ENCODE results near the gene PRSS22.

Gene PRSS22

DNA sequence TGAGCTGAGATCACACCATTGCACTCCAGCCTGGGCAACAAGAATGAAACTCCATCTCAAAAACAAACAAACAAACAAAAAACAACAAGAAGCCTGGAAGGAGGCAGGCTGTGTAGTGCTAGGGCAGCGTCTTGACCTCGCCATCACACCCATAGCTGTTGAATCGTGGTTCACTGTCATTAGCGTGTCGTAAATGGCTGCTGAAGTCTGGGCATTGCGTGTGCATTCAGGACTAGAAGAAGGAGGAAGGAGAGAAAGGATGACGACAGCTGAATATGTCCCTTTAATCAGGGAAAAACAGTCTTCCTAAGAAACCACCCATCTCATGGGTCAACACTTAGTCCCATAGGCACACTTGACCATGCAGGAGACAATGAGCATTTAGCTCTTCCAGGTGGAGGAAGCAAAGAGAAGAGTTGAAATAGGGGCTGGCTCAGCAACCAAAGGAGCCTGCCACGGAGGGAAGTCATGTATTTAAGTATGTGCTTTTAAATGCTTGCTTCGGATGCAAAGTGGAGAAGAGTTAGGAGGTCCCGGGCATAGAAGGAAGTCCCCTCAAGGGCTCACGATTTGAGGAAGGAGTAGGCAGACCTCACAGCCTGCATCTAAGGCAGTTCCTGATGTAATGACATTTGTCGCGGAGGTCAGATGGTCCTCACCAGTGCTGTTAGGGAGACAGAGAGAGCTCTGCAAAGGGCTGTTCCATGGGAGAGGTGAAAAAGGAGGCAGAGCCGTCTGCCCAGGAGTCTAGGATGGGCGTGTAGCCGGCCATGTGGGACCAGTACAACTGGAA, 8.8 kb downstream of the PRSS22 start:
- no peak for DNase-seq

GRCh38 chr16:2846511-2847310, 11.3 kb downstream of the PRSS22 start:
- DNase-seq, result no peak

DNA sequence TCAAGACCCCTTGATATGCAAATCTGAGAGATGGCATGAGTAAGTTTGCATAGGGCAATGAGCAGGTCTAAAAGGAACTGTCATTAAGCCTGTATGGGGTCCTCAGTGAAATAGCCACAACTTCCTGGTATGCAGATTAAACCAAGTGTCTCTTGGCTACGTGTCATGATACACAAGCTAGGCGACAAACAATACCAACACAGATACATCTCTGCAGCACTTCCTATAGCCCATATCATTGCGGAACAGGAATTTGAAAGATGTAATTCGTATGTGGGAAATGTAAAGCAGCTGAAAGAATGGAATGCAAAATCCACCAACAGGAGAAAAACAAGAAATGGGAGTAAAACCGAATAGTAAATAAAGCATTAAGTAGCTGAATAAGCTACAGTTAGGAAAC, 12.9 kb downstream of the PRSS22 start:
- DNase-seq, result no peak

DNA sequence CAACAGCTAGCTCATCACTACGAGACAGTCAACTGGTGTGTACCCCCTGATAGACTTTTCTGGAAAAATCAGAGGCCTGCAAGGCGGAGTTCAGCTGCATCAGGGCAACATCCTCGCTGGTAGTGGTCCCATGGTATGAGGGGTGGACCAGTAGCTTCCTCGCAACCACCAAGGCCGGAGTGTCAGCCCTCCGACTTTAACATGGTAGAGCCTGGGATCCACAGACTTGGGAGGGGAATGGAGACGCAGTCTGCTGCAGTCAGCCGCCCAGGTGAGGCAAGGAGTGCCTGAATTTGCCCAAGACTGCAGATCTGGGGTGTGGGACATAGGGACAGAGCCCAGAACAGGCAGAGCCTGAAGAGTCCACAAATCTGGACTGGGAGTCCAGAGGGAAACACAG, 14.4 kb downstream of the PRSS22 start:
- no peak for DNase-seq

GRCh38 chr16:2842340-2843000, 15.5 kb downstream of the PRSS22 start:
- peak; percentile 66 for DNase-seq

DNA sequence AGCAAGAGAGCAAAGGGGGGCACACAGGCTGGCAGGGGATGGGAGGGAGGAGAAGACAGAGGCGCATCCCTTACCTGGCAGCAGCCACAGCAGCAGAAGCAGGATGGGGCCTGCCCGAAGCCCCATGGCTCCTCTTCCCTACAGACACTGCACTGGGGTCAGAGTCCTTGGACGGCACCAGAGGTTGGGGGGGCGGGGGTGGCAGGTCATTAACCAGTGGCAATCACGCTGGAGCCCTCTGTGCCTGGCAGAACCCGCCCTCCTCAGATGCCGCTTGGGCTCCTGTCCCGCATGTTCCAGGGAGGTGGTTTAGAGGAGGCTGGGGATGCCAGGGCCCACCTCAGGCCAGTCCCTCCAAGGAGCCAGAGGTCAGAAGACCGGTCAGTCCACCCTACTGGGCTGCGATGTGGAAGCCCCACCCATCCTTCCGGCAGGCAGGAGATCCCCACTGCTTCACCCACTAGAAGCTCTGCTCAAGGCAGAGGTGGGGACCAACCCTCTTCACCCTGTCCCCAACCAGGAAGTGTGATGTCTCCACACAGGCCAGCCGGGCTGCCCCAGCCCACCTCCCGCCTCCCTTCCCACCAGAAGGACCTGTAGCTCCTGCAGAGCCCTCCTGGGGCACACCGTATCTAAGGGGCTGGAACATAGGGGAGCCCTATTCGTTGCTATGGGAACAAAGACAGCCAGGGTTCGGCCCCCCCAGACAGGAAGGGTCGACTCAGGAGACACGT, 16.2 kb downstream of the PRSS22 start:
- DNase-seq, result no peak

DNA sequence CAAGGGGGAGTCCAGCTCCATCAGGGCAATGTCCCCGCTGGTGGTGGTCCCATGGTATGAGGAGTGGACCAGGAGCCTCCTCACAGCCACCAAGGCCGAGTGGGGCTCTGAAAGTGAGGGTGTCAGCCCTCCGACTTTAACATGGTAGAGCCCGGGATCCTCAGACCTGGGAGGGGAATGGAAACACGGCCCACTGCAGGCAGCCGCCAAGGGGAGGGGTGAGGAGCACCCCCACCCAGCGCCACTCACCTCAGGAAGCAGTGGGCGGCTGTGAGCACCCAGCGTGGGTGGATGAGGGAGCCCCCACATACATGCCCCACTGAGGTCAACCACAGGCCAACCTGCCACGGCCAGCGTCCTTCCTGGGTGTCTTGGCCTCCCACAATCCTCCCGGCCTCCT, 17.1 kb downstream of the PRSS22 start:
- no peak for DNase-seq

DNA sequence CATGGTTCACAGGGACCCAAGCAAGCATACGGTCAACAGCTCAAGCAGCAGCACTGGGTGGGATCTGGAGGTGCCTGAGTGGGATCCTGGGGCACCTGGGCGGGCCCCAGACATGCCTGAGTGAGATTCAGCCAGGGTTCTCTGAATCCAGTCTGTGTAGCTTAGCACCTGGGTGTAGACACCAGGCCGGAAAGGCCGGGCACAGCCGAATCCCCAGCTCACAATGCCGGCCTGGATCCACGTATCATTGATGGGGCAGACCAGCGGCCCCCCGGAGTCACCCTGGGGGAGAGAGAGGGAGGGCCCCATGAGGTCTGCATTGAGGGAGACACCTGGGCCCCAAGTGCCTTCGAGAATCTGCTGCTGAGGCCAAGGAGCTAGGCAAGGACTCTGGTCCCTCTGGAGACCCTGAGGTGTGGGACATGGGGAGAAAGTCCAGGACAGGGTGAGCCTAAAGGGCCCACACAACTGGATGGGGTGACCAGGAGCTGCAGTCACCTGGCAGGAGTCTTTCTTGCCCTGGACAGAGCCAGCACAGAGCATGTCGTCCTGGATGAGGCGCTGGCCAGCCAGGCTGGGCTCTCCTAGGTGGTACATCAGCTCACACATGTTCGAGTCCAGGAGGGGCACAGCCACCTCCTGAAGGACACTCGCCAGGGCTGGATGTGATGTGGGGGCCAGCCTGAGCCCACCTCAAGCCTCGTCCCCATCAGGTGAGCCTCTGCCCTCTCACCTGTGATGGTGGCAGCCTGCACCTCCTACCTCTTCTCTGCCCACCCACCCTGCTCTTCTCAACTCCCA, 18.1 kb downstream of the PRSS22 start:
- DNase-seq, result no peak

- peak; percentile 72 for DNase-seq
Observed at GRCh38 chr16:2838928-2839327, 19.0 kb downstream of the PRSS22 start.

GRCh38 chr16:2836646-2837508, 21.1 kb downstream of the PRSS22 start:
- DNase-seq, result no peak

GRCh38 chr16:2835638-2836493, 22.1 kb downstream of the PRSS22 start:
- DNase-seq, result no peak

DNA sequence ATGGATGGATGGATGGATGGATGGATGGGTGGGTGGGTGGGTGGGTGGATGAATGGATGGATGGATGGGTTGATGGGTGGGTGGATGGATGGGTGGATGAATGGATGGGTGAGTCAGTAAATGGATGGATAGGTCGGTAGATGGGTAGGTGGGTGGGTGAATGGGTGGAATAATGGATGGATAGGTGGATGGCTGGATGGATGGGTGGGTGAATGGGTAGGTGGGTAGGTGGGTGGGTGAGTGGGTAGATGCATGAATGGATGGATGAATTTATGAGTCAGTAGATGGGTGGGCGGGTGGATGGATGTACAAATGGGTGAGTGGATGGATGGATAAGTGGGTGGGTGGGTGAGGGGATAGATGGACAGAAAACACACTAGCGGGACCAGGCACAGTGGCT, 23.0 kb downstream of the PRSS22 start:
- no peak for DNase-seq

- DNase-seq, result no peak
Observed at GRCh38 chr16:2833776-2834175, 24.2 kb downstream of the PRSS22 start.

- no peak for DNase-seq
Observed at GRCh38 chr16:2831203-2831602, 26.8 kb downstream of the PRSS22 start.

DNA sequence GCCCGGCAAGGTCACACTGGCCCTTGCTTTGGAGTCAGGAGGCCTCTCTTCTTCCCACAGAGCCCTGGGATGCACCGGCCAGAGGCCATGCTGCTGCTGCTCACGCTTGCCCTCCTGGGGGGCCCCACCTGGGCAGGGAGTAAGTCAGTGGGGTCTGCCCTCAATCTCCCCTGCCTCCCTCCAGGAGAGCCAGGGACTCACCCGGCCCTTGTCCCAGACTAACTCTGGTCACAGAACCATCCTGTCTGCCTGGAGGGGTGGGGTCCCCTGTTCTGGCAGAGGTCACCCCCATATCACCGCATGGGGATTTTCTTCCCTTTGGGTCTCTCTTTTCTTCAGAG, 27.6 kb downstream of the PRSS22 start:
- no peak for DNase-seq

DNA sequence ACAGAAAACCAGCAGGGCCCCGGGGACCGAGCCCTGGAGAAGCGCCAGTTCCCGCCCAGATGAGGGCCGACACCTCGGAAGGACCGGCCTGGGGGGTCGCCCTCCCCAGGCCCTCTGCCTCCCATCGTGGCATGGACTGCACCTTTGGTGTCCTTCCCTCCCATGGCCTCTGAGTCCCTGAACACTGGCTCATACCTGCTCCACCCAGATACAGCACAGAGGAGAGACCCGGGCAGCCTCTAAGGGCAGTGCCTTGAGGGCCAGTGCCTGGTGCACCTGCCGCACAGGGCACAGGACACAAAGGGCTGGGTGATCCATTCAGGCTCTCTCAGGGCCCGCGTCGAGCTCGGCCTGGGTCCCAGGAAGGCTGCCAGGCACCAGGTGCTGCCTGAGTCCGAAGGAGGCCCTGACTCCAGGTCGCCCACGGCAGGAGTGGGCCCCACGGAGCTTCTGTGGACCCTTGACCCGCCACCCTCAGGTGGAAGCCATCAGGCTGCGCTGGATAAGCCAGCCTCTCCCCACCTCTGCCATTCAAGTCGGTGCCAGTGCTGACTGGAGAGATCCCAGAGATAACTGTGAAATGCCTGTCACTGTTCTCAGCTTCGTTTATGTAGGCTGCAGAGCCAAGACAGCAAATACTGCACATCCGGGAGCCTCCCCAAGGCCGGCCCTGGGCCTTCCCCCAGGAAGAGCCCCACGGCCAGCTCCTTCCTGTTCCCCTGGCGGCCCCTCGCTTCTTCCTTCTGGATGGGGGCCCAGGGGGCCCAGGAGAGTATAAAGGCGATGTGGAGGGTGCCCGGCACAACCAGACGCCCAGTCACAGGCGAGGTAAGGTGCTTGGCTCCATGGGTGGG, 28.2 kb downstream of the PRSS22 start, which contains the start of gene ZG16B:
Gene ZG16B (plus strand): TSS at position 803 of the 854 bp plus-strand sequence. CDS start 139 bp downstream, outside the sequence.
- DNase-seq, result no peak

DNA sequence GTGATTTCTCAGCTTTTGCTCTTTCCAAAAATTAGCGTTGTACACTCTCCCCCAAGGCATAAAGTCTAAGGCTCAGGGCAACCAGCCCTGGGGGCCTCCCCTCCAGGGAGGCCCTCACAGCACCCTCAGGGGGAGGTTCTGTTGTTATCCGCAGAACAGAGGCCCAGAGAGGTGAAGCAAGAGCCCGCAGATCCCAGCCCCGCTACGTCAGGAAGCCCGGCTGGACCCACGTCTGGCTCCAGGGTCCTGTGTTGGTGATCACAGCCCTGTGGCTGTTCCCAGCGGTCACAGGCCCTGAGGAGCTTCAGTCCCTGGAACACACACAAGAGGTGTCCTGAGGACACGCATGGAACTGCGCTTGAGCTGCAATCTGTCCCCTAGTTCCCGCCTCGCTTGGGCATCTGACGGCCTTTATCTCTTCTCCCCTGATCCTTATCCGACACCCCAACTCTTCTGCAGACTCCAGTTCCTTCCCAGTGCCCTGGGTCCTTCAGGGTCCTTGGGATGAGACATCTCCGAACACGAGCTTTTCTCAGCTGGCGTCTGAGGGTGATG, 29.0 kb downstream of the PRSS22 start:
- DNase-seq, result no peak

GRCh38 chr16:2828521-2828840, 29.5 kb downstream of the PRSS22 start:
- no peak for DNase-seq

All from NCI-H69 (cell line).